22Rv1 (cell line): ENCODE measurements around the gene PRIM1.

ENCODE experiments used
- ZFX ChIP-seq: fragments of 450-650 bp; IDR thresholded peaks from 2 replicates; pipeline ENCODE4 v1.6.1; 2017; ENCODE audit warnings: antibody characterized with exemption, borderline replicate concordance
- TF ChIP-seq, protein P1 (sequence below): fragments of 450-650 bp; IDR thresholded peaks from 2 replicates; pipeline ENCODE4 v1.5.1; 2017; ENCODE audit warnings: mild to moderate bottlenecking

- TF ChIP-seq, protein P1, sequence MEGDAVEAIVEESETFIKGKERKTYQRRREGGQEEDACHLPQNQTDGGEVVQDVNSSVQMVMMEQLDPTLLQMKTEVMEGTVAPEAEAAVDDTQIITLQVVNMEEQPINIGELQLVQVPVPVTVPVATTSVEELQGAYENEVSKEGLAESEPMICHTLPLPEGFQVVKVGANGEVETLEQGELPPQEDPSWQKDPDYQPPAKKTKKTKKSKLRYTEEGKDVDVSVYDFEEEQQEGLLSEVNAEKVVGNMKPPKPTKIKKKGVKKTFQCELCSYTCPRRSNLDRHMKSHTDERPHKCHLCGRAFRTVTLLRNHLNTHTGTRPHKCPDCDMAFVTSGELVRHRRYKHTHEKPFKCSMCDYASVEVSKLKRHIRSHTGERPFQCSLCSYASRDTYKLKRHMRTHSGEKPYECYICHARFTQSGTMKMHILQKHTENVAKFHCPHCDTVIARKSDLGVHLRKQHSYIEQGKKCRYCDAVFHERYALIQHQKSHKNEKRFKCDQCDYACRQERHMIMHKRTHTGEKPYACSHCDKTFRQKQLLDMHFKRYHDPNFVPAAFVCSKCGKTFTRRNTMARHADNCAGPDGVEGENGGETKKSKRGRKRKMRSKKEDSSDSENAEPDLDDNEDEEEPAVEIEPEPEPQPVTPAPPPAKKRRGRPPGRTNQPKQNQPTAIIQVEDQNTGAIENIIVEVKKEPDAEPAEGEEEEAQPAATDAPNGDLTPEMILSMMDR, result no peak
- TF ChIP-seq ZFX, result no peak
Observed at GRCh38 chr12:56758728-56759262, 6.7 kb upstream of the PRIM1 start.
